GM19240 (cell line): ENCODE measurements around the gene HTRA1.

Experiments used
- DNase-seq: peaks from one replicate; pipeline ENCODE4 v3.0.0; 2011; ENCODE audit warnings: low spot score; ENCODE audit not compliant: insufficient read length

HTRA1 gene

DNA sequence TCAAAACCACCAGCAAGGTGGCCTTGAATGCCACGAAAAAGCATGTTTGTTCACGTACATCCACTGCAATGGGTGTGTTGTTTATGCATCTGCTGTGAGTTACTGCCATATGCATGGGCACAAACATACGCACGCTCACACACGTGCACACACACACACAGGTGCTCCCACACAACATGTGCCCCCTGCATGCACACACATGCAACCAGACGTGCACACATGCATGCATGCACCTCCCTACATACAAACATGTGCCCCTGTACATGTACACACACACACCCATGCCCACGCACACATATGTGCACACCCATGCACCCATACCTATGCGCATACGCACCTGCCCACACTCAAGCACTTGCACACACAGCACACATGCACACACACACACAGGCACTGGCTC lies 89.1 kb downstream of the HTRA1 start:
- no peak for DNase-seq

DNA sequence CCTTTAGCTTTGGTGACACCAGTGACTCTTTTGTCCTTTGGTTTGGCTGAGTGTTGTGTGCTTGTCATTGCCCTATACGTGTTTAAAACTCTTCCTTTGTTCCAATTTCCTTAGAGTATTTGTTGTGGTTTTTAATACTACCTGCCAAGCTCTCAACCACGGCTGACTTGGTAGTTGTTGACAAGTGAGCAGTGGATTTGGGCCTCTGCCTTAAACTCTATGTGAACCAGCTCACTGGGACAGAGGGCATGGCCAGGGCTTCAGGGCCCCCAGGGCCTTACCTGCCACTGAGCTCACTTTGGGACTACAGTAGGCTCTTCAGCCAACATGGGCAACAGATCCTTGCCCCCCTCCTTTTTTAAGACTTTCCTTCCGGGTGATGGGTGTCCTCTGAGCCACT lies 89.6 kb downstream of the HTRA1 start:
- no peak for DNase-seq

DNA sequence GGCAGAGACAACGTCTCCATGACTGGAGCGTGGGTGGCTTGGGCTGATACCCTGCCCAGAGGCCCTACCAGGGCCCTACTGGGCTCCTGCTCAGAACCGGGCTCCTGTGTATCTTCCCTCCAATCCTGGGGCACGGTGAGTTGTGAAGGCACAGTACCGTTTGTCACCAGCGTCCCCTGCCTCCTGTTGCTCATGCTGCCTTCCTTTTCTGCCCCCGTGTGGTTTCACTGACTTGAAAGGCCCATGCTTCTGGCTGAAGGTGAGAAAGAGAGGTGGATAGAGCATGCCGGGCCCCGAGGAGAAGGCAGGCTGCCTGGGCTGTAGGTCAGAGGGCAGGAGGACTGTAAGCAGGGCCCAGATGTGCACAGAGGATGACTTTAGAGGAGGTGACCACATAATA lies 90.1 kb downstream of the HTRA1 start:
- no peak for DNase-seq

DNA sequence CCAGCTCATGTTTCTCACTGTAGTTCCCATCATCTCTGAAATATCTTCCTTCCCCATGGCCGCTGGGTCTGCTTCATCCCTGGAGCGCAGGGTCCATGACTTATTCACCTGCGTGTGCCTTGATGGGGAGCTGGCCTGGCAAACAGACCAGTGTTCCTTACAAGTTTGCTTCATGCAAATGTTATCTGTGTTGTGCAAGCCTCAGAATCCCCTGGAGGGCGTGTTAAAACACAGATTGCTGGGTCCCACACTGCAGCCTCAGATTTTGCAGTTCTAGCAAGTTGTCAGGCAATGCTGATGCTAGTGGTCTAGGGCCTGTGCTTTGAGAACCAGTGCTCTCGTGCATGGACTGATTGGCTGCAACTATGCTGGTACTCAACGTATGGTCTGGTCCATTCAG lies 92.0 kb downstream of the HTRA1 start:
- DNase-seq, result no peak

DNA sequence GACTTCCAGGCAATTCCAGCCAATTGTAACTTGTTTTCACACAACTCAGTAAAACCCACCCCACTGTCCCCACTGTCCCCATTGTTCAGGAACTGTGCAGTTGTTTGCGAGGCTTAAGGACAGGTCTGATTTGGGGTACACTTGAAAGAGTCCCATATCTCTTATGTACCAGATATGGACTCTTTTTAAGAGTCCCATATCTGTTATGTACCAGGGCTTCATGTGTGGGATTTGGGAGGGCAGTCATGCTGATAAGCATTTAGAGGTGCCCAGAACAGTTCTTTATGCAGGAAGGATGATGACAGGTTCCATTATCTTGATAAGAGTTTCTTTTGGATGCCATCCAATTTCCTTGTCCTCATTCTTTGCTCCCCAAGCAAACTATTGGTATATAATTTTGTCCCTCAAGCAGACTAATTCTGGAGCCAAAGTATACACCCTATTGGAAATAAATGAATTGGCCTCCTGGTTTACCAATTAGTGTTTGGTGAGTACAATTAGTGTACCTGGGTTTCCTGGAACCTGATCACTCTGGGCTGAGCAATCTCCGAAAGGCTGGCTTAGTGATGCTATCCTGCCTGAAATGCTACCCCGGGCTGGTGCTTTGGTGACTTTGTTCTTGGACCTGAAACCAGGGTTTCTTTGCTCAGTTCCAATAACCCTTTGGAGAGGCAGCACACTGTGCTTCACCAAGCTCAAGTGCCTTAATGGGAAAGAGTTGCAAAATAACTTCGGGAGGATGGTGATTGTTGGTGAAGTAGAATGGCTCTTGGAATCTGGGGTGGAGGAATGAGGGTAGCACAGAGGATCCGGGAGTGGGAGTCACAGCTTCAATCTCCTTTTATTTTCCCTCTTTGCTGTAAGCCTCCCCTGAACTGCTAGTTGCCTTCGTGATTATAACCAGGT lies 93.0 kb downstream of the HTRA1 start:
- DNase-seq, result no peak

DNA sequence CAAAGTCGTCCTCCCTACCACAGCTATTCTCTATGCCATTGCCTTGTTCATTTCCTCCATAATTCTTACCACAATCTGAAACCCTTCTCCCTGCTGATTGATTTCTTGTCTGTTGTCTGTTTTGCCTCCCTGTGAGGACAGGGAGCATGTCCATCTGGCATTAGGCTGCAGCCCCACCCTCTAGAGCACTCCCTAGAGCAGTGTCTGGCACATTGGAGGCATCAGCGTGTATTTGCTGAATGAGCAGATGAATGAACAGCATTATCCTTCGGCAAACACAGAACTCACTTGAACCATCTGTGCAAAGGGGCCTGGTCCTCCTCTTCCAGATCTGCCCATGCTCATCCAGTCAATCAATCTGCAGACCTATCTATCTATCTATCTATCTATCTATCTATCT lies 94.1 kb downstream of the HTRA1 start:
- DNase-seq, result no peak

DNA sequence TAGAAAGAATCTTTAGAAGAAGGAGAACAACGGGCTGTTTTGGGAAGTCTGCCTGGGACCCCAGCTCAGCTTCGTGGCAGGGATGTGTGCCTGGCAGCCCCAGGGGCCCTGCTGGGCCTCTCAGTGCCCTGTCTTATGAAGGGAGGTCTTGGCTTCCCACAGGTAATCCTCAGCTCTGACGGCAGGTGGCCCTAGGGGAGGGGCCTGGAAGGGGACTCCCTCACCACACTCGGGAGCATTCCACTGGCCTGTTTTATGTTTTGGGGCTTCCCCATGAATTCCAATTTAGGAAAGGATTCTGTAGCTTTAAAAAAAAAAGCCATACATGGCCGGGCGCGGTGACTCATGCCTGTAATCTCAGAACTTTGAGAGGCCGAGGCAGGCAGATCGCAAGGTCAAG lies 96.2 kb downstream of the HTRA1 start:
- DNase-seq, result no peak

DNA sequence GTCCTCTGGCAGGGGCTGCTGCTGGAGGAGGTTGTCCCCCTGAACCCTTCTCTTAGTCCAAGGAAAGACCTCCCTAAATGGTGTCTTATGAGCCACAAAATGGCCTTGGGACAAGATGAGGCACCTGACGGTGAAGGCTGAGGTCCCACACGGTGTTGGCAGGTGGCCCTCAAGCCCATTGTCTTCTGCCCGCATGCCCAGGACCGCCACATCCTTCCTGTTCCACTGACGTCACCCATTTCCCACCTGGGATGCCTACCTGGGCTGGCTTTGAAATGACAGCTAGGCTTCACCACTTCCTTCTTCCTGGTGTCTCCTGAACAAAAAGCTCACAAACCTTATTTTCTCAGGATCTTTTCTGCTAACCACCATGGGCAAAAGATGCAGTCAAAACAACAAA lies 97.1 kb downstream of the HTRA1 start:
- no peak for DNase-seq

DNA sequence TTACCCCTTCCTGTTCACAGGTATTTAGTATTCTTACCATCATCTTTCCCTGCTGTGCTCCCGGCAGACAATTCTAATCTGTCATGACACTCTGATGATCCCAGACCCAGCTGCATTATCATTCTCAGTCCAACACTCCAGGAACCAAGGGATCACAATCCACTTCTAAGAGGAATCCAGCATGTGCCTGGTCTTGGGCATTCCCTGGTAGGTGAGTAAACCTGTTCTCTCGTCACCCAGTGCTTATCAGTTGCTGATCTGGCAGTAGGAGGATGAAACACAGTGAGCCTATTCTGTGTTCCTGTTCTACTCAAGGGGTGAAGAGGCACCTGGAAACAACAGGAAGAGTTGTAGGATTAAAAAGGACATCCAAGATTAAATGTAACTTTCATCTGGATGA lies 97.9 kb downstream of the HTRA1 start:
- DNase-seq, result no peak

DNA sequence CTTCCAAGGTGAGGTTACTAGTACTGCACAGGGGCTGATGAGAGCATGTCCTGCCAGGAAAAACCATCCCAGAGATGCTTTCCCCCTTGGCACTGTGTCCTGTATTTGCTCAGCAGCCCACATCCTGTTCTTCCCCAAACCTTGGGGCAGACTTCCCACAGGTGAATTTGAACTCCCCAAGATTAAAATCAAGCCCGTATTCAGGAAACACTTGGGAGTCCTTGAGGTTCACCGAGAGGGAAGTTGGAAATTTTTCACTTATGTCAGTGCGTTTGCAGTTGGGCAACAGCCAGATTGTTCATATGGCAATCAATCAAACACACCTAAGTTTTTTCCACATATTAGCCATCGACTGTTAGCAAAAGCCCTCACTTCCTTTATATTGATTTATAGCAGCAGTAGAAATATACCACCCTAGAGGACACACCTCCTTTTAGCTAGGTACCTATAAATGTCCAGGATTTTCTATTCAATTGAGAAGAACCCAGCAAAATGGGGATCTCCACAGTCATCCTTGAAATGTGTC lies 99.0 kb downstream of the HTRA1 start, which contains the start of gene DMBT1:
DMBT1 (plus strand) TSS at position 476 of the 526 bp plus-strand sequence; CDS start at position 493, 17 bp downstream.
- no peak for DNase-seq

DNA sequence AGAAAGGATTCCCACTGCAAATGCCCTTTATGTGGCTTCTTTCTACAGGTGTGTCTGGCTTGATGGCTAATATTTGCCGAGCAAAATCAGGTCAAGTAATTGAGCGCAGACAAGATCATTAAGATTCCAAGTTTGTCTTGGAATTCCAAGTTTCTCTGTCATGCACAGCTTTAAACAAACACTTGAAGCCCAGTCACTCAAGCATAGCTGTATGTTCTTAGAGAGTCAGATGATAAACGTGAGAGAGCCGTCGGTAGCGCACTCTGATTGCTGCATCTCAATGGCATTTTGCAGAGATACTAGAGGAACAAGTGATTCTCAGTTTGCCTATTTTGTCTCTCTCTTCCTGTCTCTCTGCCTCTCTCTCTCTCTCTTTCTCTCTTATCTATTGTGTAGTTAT lies 99.9 kb downstream of the HTRA1 start:
- no peak for DNase-seq

DNA sequence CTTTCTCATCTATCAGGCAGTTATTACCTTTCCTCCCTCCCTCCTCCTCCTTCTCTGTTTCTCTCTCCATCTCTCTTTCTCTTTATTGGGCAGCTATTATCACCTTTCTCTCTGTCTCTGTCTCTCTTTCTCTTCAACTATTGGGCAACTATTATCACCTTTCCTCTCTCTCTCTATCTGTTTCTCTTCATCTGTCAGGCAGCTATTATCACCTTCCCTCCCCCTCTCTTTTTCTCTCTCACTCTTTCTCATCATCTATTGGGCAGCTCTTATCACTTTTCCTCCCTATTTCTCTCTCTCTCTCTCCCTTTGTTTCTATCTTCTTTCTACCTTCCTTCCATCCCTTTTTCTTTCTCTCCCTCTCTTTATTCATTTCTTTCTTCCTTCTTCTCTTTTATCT lies 100.4 kb downstream of the HTRA1 start:
- no peak for DNase-seq
